ENCODE measurements around the gene MICAL3.
"Not testable (repeated sequence)": the region's sequence is repeated elsewhere in the genome, so short reads cannot be mapped to it uniquely, and the experiment has no call there.

Gene MICAL3

DNA sequence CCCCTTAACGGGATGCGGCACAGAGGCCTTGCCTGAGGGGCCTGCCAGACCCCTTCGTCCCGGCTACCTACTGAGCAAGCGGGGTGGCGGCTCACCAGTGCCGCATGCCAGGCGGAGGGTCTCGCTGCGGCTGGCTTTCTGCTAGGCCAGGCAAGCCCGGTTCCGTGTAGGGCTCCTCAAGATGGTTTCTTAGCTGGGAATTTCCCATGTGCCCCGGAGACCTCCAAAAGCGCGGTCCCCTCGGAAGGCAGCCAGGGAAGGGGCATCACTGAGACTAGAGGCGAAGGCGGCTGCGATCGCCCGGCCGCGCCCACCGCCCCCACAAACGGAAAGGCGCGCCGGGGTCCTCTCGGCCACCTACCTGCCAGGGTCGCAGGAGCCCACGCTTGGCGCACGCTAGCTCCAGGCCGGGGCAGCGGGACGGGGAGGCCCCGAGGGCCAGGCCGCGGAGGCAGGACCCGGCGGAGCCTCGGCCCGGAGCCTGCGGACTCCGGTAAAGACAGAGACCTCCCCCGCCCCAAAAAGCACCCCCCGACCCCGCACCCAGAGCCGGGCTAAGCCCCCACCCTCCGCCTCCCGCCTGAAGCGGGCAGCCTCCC lies 23.8 kb downstream of the MICAL3 start:
- Histone ChIP-seq H3K36me3 (ENCODE audit: insufficient read depth, low read length) (no peaks in the 10 kb centered on the region), H3K4me1 (ENCODE audit: insufficient read depth, low read length, severe bottlenecking) (peaks cover 58% of the 10 kb centered on the region), H3K27me3 (ENCODE audit: insufficient read depth, low read length) (no peaks in the 10 kb centered on the region), H2AFZ (ENCODE audit: low read length) (no peak overlapping the region), H3K79me2 (ENCODE audit: insufficient read depth, low read length) (peaks cover 14% of the 10 kb centered on the region), H3K4me2 (ENCODE audit: low read length) (peak overlapping the region; percentile 65), H3K4me3 (ENCODE audit: low read depth, low read length, poor library complexity, severe bottlenecking) (peak overlapping the region; percentile 69), H4K20me1 (ENCODE audit: insufficient read depth, low read length) (no peaks in the 10 kb centered on the region), H3K9me3 (ENCODE audit: low read length) (no peaks in the 10 kb centered on the region), H3K9me2 (ENCODE audit: low read depth, low read length) (no peaks in the 10 kb centered on the region), H3F3A (ENCODE audit: insufficient read depth, low read length) (no peaks in the 10 kb centered on the region; the same call in 1 of the 2 replicates), H3K9ac (ENCODE audit: low read length) (peak overlapping the region; percentile 69), H3K27ac (ENCODE audit: low read depth, low read length, poor library complexity, severe bottlenecking) (peak overlapping the region; percentile 34)
- no peak for TF ChIP-seq EZH2 (IDR thresholded peaks at IDR 0.05; ENCODE audit: borderline replicate concordance, low read length)

DNA sequence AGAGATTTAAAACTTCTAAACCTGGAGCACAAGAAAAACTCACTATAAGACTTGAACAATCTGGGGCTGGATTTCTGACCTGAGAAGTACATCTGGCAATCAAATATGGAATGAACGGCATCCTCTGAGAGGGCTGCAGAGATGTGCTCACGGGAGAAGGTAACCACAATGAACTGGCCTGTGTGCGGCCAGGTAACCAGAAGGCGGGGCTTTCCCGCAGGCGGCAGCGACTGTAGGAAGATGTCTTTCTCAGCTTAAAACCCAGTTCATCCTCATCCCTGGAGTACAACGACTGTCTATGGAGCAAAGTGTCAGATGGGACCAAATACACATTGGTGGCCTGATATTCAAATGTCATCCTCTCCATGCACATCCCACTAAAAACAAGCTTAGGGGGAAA lies 24.5 kb downstream of the MICAL3 start:
- Histone ChIP-seq H3F3A (ENCODE audit: insufficient read depth, low read length) (peaks cover 3% of the 10 kb centered on the region; the same call in 1 of the 2 replicates), H3K4me1 (ENCODE audit: insufficient read depth, low read length, severe bottlenecking) (peaks cover 58% of the 10 kb centered on the region), H3K27ac (ENCODE audit: low read depth, low read length, poor library complexity, severe bottlenecking) (peak overlapping the region; percentile 34), H3K9ac (ENCODE audit: low read length) (peak overlapping the region; percentile 69; the same call in 1 of the 2 replicates), H3K79me2 (ENCODE audit: insufficient read depth, low read length) (peaks cover 14% of the 10 kb centered on the region), H3K27me3 (ENCODE audit: insufficient read depth, low read length) (no peaks in the 10 kb centered on the region), H3K36me3 (ENCODE audit: insufficient read depth, low read length) (no peaks in the 10 kb centered on the region), H3K4me2 (ENCODE audit: low read length) (peak overlapping the region; percentile 65), H3K4me3 (ENCODE audit: low read depth, low read length, poor library complexity, severe bottlenecking) (peak overlapping the region; percentile 69), H4K20me1 (ENCODE audit: insufficient read depth, low read length) (no peaks in the 10 kb centered on the region), H2AFZ (ENCODE audit: low read length) (no peak overlapping the region), H3K9me3 (ENCODE audit: low read length) (no peaks in the 10 kb centered on the region), H3K9me2 (ENCODE audit: low read depth, low read length) (no peaks in the 10 kb centered on the region)
- TF ChIP-seq, protein P1, sequence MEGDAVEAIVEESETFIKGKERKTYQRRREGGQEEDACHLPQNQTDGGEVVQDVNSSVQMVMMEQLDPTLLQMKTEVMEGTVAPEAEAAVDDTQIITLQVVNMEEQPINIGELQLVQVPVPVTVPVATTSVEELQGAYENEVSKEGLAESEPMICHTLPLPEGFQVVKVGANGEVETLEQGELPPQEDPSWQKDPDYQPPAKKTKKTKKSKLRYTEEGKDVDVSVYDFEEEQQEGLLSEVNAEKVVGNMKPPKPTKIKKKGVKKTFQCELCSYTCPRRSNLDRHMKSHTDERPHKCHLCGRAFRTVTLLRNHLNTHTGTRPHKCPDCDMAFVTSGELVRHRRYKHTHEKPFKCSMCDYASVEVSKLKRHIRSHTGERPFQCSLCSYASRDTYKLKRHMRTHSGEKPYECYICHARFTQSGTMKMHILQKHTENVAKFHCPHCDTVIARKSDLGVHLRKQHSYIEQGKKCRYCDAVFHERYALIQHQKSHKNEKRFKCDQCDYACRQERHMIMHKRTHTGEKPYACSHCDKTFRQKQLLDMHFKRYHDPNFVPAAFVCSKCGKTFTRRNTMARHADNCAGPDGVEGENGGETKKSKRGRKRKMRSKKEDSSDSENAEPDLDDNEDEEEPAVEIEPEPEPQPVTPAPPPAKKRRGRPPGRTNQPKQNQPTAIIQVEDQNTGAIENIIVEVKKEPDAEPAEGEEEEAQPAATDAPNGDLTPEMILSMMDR (IDR thresholded peaks at IDR 0.05; ENCODE audit: low read length), result no peak
- TF ChIP-seq EZH2 (IDR thresholded peaks at IDR 0.05; ENCODE audit: borderline replicate concordance, low read length), result no peak

DNA sequence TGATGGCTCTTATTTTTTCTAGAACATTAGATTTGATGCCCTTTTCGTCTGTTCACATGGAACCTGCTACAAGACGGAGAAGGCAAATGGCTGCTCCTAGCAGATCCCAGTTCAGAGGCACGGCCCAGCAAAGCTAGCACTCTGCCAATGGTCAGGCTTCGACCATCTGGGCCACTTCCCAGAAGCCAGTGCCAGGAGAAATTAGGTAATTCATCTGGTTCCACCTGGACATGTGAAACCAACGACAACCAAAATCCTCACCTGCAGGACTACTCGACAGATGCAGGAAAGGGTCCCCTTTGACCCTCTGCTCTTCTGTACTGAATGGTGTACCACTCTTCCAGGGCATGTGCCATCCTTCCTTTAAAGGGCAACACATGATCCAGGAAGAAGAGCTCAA lies 25.4 kb downstream of the MICAL3 start:
- no peak for TF ChIP-seq EZH2 (IDR thresholded peaks at IDR 0.05; ENCODE audit: borderline replicate concordance, low read length)
- TF ChIP-seq, protein P1 (IDR thresholded peaks at IDR 0.05; ENCODE audit: low read length), result no peak
- Histone ChIP-seq H3K27ac (ENCODE audit: low read depth, low read length, poor library complexity, severe bottlenecking) (peak overlapping the region; percentile 43), H3K36me3 (ENCODE audit: insufficient read depth, low read length) (no peaks in the 10 kb centered on the region), H3K4me2 (ENCODE audit: low read length) (peak overlapping the region; percentile 65; the same call in 1 of the 2 replicates), H3K79me2 (ENCODE audit: insufficient read depth, low read length) (peaks cover 14% of the 10 kb centered on the region), H3K9ac (ENCODE audit: low read length) (no peak overlapping the region), H3F3A (ENCODE audit: insufficient read depth, low read length) (peaks cover 3% of the 10 kb centered on the region; the same call in 1 of the 2 replicates), H3K9me2 (ENCODE audit: low read depth, low read length) (no peaks in the 10 kb centered on the region), H3K27me3 (ENCODE audit: insufficient read depth, low read length) (no peaks in the 10 kb centered on the region), H3K9me3 (ENCODE audit: low read length) (no peaks in the 10 kb centered on the region), H3K4me3 (ENCODE audit: low read depth, low read length, poor library complexity, severe bottlenecking) (peak overlapping the region; percentile 69), H3K4me1 (ENCODE audit: insufficient read depth, low read length, severe bottlenecking) (peaks cover 60% of the 10 kb centered on the region), H4K20me1 (ENCODE audit: insufficient read depth, low read length) (no peaks in the 10 kb centered on the region), H2AFZ (ENCODE audit: low read length) (no peak overlapping the region)

DNA sequence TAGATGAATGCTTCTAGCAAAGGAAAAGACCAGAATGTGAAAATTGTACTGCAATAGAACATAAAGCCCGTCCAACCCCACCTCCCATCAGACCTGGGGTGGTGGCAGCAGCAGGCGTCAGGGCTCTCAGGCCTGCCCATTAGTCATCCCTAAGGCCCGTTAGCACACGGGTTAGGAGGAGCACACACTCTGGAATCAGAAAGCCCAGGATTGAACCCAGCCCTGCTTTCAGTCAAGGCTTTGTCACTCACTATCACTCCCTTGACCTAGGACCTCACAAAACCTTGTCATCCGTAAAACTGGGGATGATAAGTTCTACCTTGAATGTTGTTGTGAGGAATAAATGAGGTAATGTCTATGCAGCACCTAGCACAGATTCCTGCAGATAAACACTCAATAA lies 26.9 kb downstream of the MICAL3 start:
- TF ChIP-seq, protein P1 (IDR thresholded peaks at IDR 0.05; ENCODE audit: low read length), result no peak
- TF ChIP-seq EZH2 (IDR thresholded peaks at IDR 0.05; ENCODE audit: borderline replicate concordance, low read length), result no peak
- no peak overlapping the region for H3K4me3 ChIP-seq (ENCODE audit: low read depth, low read length, poor library complexity, severe bottlenecking)
- no peaks in the 10 kb centered on the region for H3K36me3 ChIP-seq (ENCODE audit: insufficient read depth, low read length)
- peaks cover 74% of the 10 kb centered on the region for H3K4me1 ChIP-seq (ENCODE audit: insufficient read depth, low read length, severe bottlenecking)
- H2AFZ ChIP-seq (ENCODE audit: low read length), result no peak overlapping the region
- H3K79me2 ChIP-seq (ENCODE audit: insufficient read depth, low read length), result peaks cover 14% of the 10 kb centered on the region
- peak overlapping the region; percentile 88 for H3K27ac ChIP-seq (ENCODE audit: low read depth, low read length, poor library complexity, severe bottlenecking)
- H3F3A ChIP-seq (ENCODE audit: insufficient read depth, low read length), result peaks cover 3% of the 10 kb centered on the region; the same call in 1 of the 2 replicates
- no peaks in the 10 kb centered on the region for H4K20me1 ChIP-seq (ENCODE audit: insufficient read depth, low read length)
- H3K4me2 ChIP-seq (ENCODE audit: low read length), result peak overlapping the region; percentile 37; the same call in 1 of the 2 replicates
- H3K9me3 ChIP-seq (ENCODE audit: low read length), result no peaks in the 10 kb centered on the region
- no peaks in the 10 kb centered on the region for H3K27me3 ChIP-seq (ENCODE audit: insufficient read depth, low read length)
- H3K9ac ChIP-seq (ENCODE audit: low read length), result no peak overlapping the region; the same call in 1 of the 2 replicates
- no peaks in the 10 kb centered on the region for H3K9me2 ChIP-seq (ENCODE audit: low read depth, low read length)

DNA sequence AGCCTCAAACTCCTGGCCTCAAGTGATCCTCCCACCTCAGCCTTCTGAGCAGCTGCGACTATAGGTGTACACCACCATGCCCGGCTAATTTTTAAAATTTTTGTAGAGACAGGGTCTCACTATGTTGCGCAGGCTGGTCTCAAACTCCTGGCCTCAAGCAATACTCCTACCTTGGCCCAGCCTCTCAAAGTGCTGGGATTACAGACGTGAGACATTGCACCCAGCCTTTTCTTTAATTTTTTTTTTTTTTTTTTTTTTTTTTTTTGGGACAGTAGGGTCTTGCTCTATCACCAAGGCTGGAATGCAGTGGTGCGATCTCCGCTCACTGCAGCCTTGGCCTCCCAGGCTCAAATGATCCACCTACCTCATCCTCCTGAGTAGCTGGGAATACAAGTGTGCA lies 29.1 kb downstream of the MICAL3 start:
- not testable (repeated sequence) for H3K9me2 ChIP-seq (ENCODE audit: low read depth, low read length); H3K9me3 ChIP-seq (ENCODE audit: low read length); H4K20me1 ChIP-seq (ENCODE audit: insufficient read depth, low read length); H3F3A ChIP-seq (ENCODE audit: insufficient read depth, low read length); H3K27me3 ChIP-seq (ENCODE audit: insufficient read depth, low read length); H3K36me3 ChIP-seq (ENCODE audit: insufficient read depth, low read length); H2AFZ ChIP-seq (ENCODE audit: low read length); H3K4me3 ChIP-seq (ENCODE audit: low read depth, low read length, poor library complexity, severe bottlenecking); H3K9ac ChIP-seq (ENCODE audit: low read length)
- Histone ChIP-seq H3K27ac (ENCODE audit: low read depth, low read length, poor library complexity, severe bottlenecking) (peak overlapping the region; percentile 88), H3K4me1 (ENCODE audit: insufficient read depth, low read length, severe bottlenecking) (peaks cover 95% of the 10 kb centered on the region), H3K4me2 (ENCODE audit: low read length) (peak overlapping the region; percentile 36; the same call in 1 of the 2 replicates), H3K79me2 (ENCODE audit: insufficient read depth, low read length) (peaks cover 18% of the 10 kb centered on the region)
